GM10847 (cell line): ENCODE data around the gene NTMT1.

ENCODE experiments used
- POLR2A ChIP-seq: IDR thresholded peaks from 2 replicates; pipeline ENCODE4 v1.6.1; 2011; ENCODE audit not compliant: insufficient read length; ENCODE audit errors: extremely low read depth

NTMT1 gene

GRCh38 chr9:129649726-129650679 lies 24.0 kb downstream of the NTMT1 start:
- TF ChIP-seq POLR2A: no peak

- no peak for TF ChIP-seq POLR2A
Observed at GRCh38 chr9:129650680-129651235, 24.8 kb downstream of the NTMT1 start.

- no peak for TF ChIP-seq POLR2A
Observed at GRCh38 chr9:129653823-129654553, 28.0 kb downstream of the NTMT1 start.

GRCh38 chr9:129654554-129655040 lies 28.6 kb downstream of the NTMT1 start:
- no peak for TF ChIP-seq POLR2A

- TF ChIP-seq POLR2A: no peak
Observed at GRCh38 chr9:129655154-129655553, 29.2 kb downstream of the NTMT1 start.

GRCh38 chr9:129655696-129656095 lies 29.7 kb downstream of the NTMT1 start:
- no peak for TF ChIP-seq POLR2A

- no peak for TF ChIP-seq POLR2A
Observed at GRCh38 chr9:129656795-129657390, 30.9 kb downstream of the NTMT1 start.

- no peak for TF ChIP-seq POLR2A
Observed at GRCh38 chr9:129661029-129661428, 35.1 kb downstream of the NTMT1 start.

- TF ChIP-seq POLR2A: no peak
Observed at GRCh38 chr9:129664746-129665388, 38.9 kb downstream of the NTMT1 start.

GRCh38 chr9:129665389-129665775 lies 39.4 kb downstream of the NTMT1 start, which contains the start of gene PRRX2:
Gene PRRX2 (plus strand): TSS chr9:129665647. CDS start chr9:129665868, 221 bp downstream.
- TF ChIP-seq POLR2A: no peak

- no peak for TF ChIP-seq POLR2A
Observed at GRCh38 chr9:129665814-129666520, 40.0 kb downstream of the NTMT1 start.

- no peak for TF ChIP-seq POLR2A
Observed at GRCh38 chr9:129666575-129666974, 40.6 kb downstream of the NTMT1 start.

GRCh38 chr9:129667378-129667777 lies 41.4 kb downstream of the NTMT1 start:
- TF ChIP-seq POLR2A: no peak

GRCh38 chr9:129667850-129668249 lies 41.9 kb downstream of the NTMT1 start:
- TF ChIP-seq POLR2A: no peak

GRCh38 chr9:129669141-129669718 lies 43.3 kb downstream of the NTMT1 start:
- TF ChIP-seq POLR2A: no peak
